ENCODE results near the gene TTC28.

TTC28 gene

GRCh38 chr22:28438183-28438768 lies 241.4 kb downstream of the TTC28 start (continued):
- TF ChIP-seq ZNF843 (tag by site-specific recombination; IDR thresholded peaks at IDR 0.05) (peak; percentile 90), ZNF830 (tag by site-specific recombination; IDR thresholded peaks at IDR 0.05; ENCODE audit: low read depth) (no peak), ZNF639 (tag by site-specific recombination; IDR thresholded peaks at IDR 0.05) (0 out of 2 replicates have a peak, but pooled peaks have one; percentile 21), ZSCAN30 (tag by site-specific recombination; IDR thresholded peaks at IDR 0.05) (peak; percentile 76; the same call in 1 of the 2 replicates), ZEB2 (tag by site-specific recombination; IDR thresholded peaks at IDR 0.05) (peak; percentile 82), ZBTB1 (tag by site-specific recombination; IDR thresholded peaks at IDR 0.05) (no peak; the same call in 1 of the 2 replicates)
- TF ChIP-seq, protein P1, sequence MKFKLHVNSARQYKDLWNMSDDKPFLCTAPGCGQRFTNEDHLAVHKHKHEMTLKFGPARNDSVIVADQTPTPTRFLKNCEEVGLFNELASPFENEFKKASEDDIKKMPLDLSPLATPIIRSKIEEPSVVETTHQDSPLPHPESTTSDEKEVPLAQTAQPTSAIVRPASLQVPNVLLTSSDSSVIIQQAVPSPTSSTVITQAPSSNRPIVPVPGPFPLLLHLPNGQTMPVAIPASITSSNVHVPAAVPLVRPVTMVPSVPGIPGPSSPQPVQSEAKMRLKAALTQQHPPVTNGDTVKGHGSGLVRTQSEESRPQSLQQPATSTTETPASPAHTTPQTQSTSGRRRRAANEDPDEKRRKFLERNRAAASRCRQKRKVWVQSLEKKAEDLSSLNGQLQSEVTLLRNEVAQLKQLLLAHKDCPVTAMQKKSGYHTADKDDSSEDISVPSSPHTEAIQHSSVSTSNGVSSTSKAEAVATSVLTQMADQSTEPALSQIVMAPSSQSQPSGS (tag by site-specific recombination; IDR thresholded peaks at IDR 0.05; ENCODE audit: low read depth), result peak; percentile 52

- Histone ChIP-seq H3K36me3 (ENCODE audit: control insufficient read depth in 2 of 2, insufficient read depth in 1 of 2, low read length in 2 of 2) (no peaks in the 10 kb centered on the region), H3K4me1 (ENCODE audit: control insufficient read depth, insufficient read depth, low read length) (peaks cover 41% of the 10 kb centered on the region), H3K4me3 (ENCODE audit: low read depth, low read length) (no peak overlapping the region), H3K27ac (ENCODE audit: extremely low read depth, low read depth, low read length) (no peak overlapping the region), H3K9me3 (ENCODE audit: control insufficient read depth, insufficient read depth, low read depth, low read length) (no peaks in the 10 kb centered on the region)
- ChIA-PET POLR2A (no interaction called here), CTCF (no interaction called here)
- TF ChIP-seq ZNF398 (tag by site-specific recombination; IDR thresholded peaks at IDR 0.05) (no peak), ZNF404 (tag by site-specific recombination; IDR thresholded peaks at IDR 0.05) (no peak), ZNF37A (tag by site-specific recombination; IDR thresholded peaks at IDR 0.05) (no peak), ZNF184 (tag by site-specific recombination; IDR thresholded peaks at IDR 0.05) (no peak), MYNN (tag by site-specific recombination; IDR thresholded peaks at IDR 0.05; ENCODE audit: borderline replicate concordance) (no peak), BCL11B (tag by site-specific recombination; IDR thresholded peaks at IDR 0.05; ENCODE audit: low read depth) (no peak), ZNF24 (tag by site-specific recombination; IDR thresholded peaks at IDR 0.05) (no peak), ZNF747 (tag by site-specific recombination; IDR thresholded peaks at IDR 0.05) (no peak), SP7 (tag by site-specific recombination; IDR thresholded peaks at IDR 0.05) (no peak), ZNF544 (tag by site-specific recombination; IDR thresholded peaks at IDR 0.05) (no peak), ZFP3 (tag by site-specific recombination; IDR thresholded peaks at IDR 0.05; ENCODE audit: low read depth) (no peak), PRDM2 (tag by site-specific recombination; IDR thresholded peaks at IDR 0.05; ENCODE audit: borderline replicate concordance) (no peak), ZNF280C (tag by site-specific recombination; IDR thresholded peaks at IDR 0.05) (no peak), GFI1B (tag by site-specific recombination; IDR thresholded peaks at IDR 0.05) (no peak)
- TF ChIP-seq, protein P2, sequence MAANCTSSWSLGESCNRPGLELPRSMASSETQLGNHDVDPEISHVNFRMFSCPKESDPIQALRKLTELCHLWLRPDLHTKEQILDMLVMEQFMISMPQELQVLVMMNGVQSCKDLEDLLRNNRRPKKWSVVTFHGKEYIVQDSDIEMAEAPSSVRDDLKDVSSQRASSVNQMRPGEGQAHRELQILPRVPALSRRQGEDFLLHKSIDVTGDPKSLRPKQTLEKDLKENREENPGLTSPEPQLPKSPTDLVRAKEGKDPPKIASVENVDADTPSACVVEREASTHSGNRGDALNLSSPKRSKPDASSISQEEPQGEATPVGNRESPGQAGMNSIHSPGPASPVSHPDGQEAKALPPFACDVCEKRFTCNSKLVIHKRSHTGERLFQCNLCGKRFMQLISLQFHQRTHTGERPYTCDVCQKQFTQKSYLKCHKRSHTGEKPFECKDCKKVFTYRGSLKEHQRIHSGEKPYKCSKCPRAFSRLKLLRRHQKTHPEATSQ (tag by site-specific recombination; IDR thresholded peaks at IDR 0.05), result no peak
Observed at GRCh38 chr22:28435982-28436381, 243.7 kb downstream of the TTC28 start.

All from HEK293 (cell line).